ENCODE data around the gene TMEM201. TPM values are rescaled to one million over a fixed set of nuclear protein-coding genes. Genes with fewer than 3 reads are reported as not detected.
A peak's percentile ranks its signal among the peaks of the same experiment; 100 is the strongest.

Gene TMEM201
- total RNA-seq, 2 experiments from 2014 or later, result 7.5 to 21.9 TPM

DNA sequence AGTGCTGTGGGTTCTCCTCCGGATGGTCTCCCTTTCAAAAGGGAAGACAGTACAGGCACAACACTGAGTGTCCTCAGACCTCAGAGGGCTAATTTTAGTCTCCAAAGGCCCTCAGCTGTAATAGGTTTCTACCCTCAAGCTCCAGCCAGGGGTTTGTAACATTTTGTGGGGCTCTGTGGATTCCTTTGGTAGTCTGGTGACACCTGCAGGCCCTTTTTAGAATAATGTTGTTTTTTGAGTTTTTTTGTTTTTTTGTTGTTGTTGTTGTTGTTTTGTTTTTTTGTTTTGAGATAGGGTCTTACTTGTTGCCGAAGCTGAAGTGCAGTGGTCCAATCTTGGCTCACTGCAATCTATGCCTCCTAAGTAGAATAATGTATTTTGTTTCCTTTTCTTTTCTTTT lies 15.0 kb upstream of the TMEM201 start:
- Histone ChIP-seq H4K20me1 (ENCODE audit: insufficient read depth, low read length) (no peaks in the 10 kb centered on the region), H3K9me2 (ENCODE audit: insufficient read depth, low read length) (no peaks in the 10 kb centered on the region), H3K4me2 (ENCODE audit: low read length) (no peak overlapping the region), H2AFZ (ENCODE audit: low read length) (no peak overlapping the region), H3K9me3 (ENCODE audit: low read length) (no peaks in the 10 kb centered on the region), H3K79me2 (ENCODE audit: insufficient read depth, low read depth, low read length) (no peaks in the 10 kb centered on the region), H3K27ac (ENCODE audit: low read depth, low read length, poor library complexity, severe bottlenecking) (no peak overlapping the region), H3K4me3 (ENCODE audit: low read depth, low read length, poor library complexity, severe bottlenecking) (no peak overlapping the region), H3K4me1 (ENCODE audit: insufficient read depth, low read length, poor library complexity, severe bottlenecking) (peaks cover 17% of the 10 kb centered on the region), H3K36me3 (ENCODE audit: insufficient read depth, low read length) (peaks cover 56% of the 10 kb centered on the region)
- no peak for TF ChIP-seq EZH2phosphoT487 (IDR thresholded peaks at IDR 0.05; ENCODE audit: borderline replicate concordance, low read depth, low read length)
- TF ChIP-seq, protein P1, sequence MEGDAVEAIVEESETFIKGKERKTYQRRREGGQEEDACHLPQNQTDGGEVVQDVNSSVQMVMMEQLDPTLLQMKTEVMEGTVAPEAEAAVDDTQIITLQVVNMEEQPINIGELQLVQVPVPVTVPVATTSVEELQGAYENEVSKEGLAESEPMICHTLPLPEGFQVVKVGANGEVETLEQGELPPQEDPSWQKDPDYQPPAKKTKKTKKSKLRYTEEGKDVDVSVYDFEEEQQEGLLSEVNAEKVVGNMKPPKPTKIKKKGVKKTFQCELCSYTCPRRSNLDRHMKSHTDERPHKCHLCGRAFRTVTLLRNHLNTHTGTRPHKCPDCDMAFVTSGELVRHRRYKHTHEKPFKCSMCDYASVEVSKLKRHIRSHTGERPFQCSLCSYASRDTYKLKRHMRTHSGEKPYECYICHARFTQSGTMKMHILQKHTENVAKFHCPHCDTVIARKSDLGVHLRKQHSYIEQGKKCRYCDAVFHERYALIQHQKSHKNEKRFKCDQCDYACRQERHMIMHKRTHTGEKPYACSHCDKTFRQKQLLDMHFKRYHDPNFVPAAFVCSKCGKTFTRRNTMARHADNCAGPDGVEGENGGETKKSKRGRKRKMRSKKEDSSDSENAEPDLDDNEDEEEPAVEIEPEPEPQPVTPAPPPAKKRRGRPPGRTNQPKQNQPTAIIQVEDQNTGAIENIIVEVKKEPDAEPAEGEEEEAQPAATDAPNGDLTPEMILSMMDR (conservative IDR thresholded peaks at IDR 0.05; ENCODE audit: low read length), result peak; percentile 75
- no TSS peak for BruUV-seq (replicated peaks)
- ChIA-PET CTCF (ENCODE audit: unreplicated experiment) (no interaction called here), POLR2A (no interaction called here)
- DNase-seq (ENCODE audit: low spot score), result peak; percentile 55
- intact Hi-C loops (cut with micrococcal nuclease; ENCODE audit: unreplicated experiment), result loop anchor here (1.0 to 5.0 kb wide), 3 partner anchors 36 to 286 kb away; partner anchors contain the start of gene SLC25A33

DNA sequence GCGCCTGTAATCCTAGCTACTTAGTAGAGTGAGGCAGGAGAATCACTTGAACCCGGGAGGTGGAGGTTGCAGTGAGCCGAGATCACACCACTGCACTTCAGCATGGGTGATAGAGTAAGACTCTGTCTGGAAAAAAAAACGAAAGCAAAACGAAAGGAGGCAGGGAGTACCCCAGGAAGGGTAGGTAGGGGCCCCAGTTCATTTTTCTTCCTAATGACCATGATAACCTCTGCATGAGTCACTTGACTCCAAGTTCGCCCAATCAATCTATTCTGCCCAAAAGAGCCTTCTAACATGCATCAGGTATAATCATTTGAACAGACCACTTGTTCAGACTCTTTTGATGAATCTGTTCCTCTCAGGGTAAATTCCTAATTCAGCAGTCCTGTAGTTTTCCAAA lies 13.2 kb upstream of the TMEM201 start:
- H3K4me2 ChIP-seq (ENCODE audit: low read length), result no peak overlapping the region
- no peaks in the 10 kb centered on the region for H4K20me1 ChIP-seq (ENCODE audit: insufficient read depth, low read length)
- DNase-seq (ENCODE audit: low spot score), result no peak
- no peaks in the 10 kb centered on the region for H3K9me3 ChIP-seq (ENCODE audit: low read length)
- ChIA-PET POLR2A (interaction anchor here (0.7 kb wide), 1 partner anchor 95 kb away, joined by 4 read pairs; no protein-coding TSS in a partner anchor), CTCF (ENCODE audit: unreplicated experiment) (no interaction called here)
- H3K9me2 ChIP-seq (ENCODE audit: insufficient read depth, low read length), result no peaks in the 10 kb centered on the region
- intact Hi-C loops (cut with micrococcal nuclease; ENCODE audit: unreplicated experiment), result no loop called here
- no TSS peak for BruUV-seq (replicated peaks)
- no peak overlapping the region for H3K27ac ChIP-seq (ENCODE audit: low read depth, low read length, poor library complexity, severe bottlenecking)
- no peaks in the 10 kb centered on the region for H3K4me1 ChIP-seq (ENCODE audit: insufficient read depth, low read length, poor library complexity, severe bottlenecking)
- H3K79me2 ChIP-seq (ENCODE audit: insufficient read depth, low read depth, low read length), result no peaks in the 10 kb centered on the region
- no peak overlapping the region for H2AFZ ChIP-seq (ENCODE audit: low read length)
- H3K4me3 ChIP-seq (ENCODE audit: low read depth, low read length, poor library complexity, severe bottlenecking), result no peak overlapping the region
- H3K36me3 ChIP-seq (ENCODE audit: insufficient read depth, low read length), result peaks cover 67% of the 10 kb centered on the region
- no peak for TF ChIP-seq EZH2phosphoT487 (IDR thresholded peaks at IDR 0.05; ENCODE audit: borderline replicate concordance, low read depth, low read length)
- TF ChIP-seq, protein P1 (conservative IDR thresholded peaks at IDR 0.05; ENCODE audit: low read length), result no peak

DNA sequence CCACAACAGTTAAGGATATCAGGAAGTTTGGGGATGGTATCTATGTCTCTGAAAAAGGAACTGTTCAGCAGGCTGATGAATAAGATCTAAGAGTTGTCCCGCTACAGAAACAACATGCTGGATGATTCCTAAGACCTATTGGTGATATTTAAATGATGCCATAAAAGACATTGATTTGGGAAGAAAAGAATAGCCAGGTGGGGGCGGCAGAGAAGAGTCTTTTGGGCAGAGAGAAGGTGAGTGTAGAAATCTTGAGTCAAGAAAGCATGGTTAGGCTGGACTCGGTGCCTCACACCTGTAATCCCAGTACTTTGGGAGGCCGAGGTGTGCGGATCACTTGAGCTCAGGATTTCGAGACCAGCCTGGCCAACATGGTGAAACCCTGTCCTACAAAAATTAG lies 11.8 kb upstream of the TMEM201 start:
- Histone ChIP-seq H2AFZ (ENCODE audit: low read length) (no peak overlapping the region), H3K4me3 (ENCODE audit: low read depth, low read length, poor library complexity, severe bottlenecking) (no peak overlapping the region), H3K36me3 (ENCODE audit: insufficient read depth, low read length) (peaks cover 67% of the 10 kb centered on the region), H4K20me1 (ENCODE audit: insufficient read depth, low read length) (no peaks in the 10 kb centered on the region), H3K79me2 (ENCODE audit: insufficient read depth, low read depth, low read length) (no peaks in the 10 kb centered on the region), H3K27ac (ENCODE audit: low read depth, low read length, poor library complexity, severe bottlenecking) (no peak overlapping the region), H3K9me3 (ENCODE audit: low read length) (no peaks in the 10 kb centered on the region), H3K9me2 (ENCODE audit: insufficient read depth, low read length) (no peaks in the 10 kb centered on the region), H3K4me1 (ENCODE audit: insufficient read depth, low read length, poor library complexity, severe bottlenecking) (no peaks in the 10 kb centered on the region), H3K4me2 (ENCODE audit: low read length) (no peak overlapping the region)
- BruUV-seq (replicated peaks), result no TSS peak
- POLR2A ChIA-PET, result no interaction called here
- DNase-seq (ENCODE audit: low spot score), result no peak
- CTCF ChIA-PET (ENCODE audit: unreplicated experiment), result no interaction called here
- TF ChIP-seq, protein P1 (conservative IDR thresholded peaks at IDR 0.05; ENCODE audit: low read length), result peak; percentile 44; the same call in 1 of the 2 replicates
- TF ChIP-seq EZH2phosphoT487 (IDR thresholded peaks at IDR 0.05; ENCODE audit: borderline replicate concordance, low read depth, low read length), result no peak
- intact Hi-C loops (cut with micrococcal nuclease; ENCODE audit: unreplicated experiment), result no loop called here

Measured in OCI-LY7 (cell line).